H1 (cell line): Measurements from ENCODE around the gene PRKAA2. TPM values are rescaled to one million over a fixed set of nuclear protein-coding genes. Genes with fewer than 3 reads are reported as not detected.

Source experiments
- CBX5 ChIP-seq: fragments of 300-800, 300-1000 bp; sonication (generic); IDR thresholded peaks from 2 replicates; pipeline ENCODE4 v1.7.1; 2016; ENCODE audit warnings: antibody characterized with exemption, low read length, low read depth
- CHD7 ChIP-seq: fragments of 300-600 bp; sonication (generic); IDR thresholded peaks from 2 replicates; pipeline ENCODE4 v1.7.1; 2012; ENCODE audit warnings: low read length, moderate library complexity, mild to moderate bottlenecking, inconsistent platforms; ENCODE audit not compliant: insufficient replicate concordance
- EZH2 ChIP-seq: fragments of 200-600 bp; sonication (generic); IDR thresholded peaks from 2 replicates; pipeline ENCODE4 v1.7.1; 2012; ENCODE audit warnings: low read depth, mild to moderate bottlenecking, moderate library complexity, low read length, inconsistent platforms; ENCODE audit not compliant: severe bottlenecking
- FOSL1 ChIP-seq: IDR thresholded peaks from 2 replicates; pipeline ENCODE4 v1.6.1; 2011; ENCODE audit warnings: mild to moderate bottlenecking, low read depth, low read length, moderate library complexity; ENCODE audit not compliant: insufficient read depth
- MAFK ChIP-seq: IDR thresholded peaks from 2 replicates; pipeline ENCODE4 v1.6.1; 2012; ENCODE audit warnings: low read depth, mild to moderate bottlenecking, improper control_type of control experiment, low read length
- POLR2A ChIP-seq, 2 experiments: IDR thresholded peaks; 1 replicate in 1 of 2; 2 replicates in 1 of 2; pipeline ENCODE4 v1.6.1; 2011; ENCODE audit warnings: low read depth in 2 of 2, low read length in 2 of 2, mild to moderate bottlenecking in 2 of 2; ENCODE audit errors: control extremely low read depth in 1 of 2
- ZNF274 ChIP-seq: IDR thresholded peaks from 2 replicates; pipeline ENCODE4 v1.7.0; 2012; ENCODE audit warnings: low read length, borderline replicate concordance; ENCODE audit errors: extremely low read depth
- polyA plus RNA-seq, 7 experiments: library from polyadenylated mRNA; depleted of rRNA in 3 of 7; stranded (reverse) in 5 of 7; unstranded in 2 of 7; fragments of >200 nt in 5 of 7; fragments of 200-250 nt in 2 of 7; gene quantifications; 1 replicate in 5 of 7; 2 replicates in 1 of 7; 4 replicates in 1 of 7; pipeline versions ENCODE4 v1.2.1 to v1.2.3, GENCODE V29; 2011 to 2013; ENCODE audit warnings: missing spikeins in 2 of 7, mixed read lengths in 2 of 7
- total RNA-seq: library from RNA; stranded (reverse); fragmentation: NEBNext Ultra II Directional; extraction: Animal tissue kit (Norgen Biotek cat#: 25700); gene quantifications from 2 replicates; pipeline ENCODE4 v1.2.1, GENCODE V29; 2021

The PRKAA2 gene
- total and polyA plus RNA-seq, 2 of the 8 experiments (the other 6 are each of a cell fraction or from before 2014, with no cell fraction given), result 2.6 to 6.4 TPM

- TF ChIP-seq CHD7 (no peak), POLR2A (IDR thresholded peaks at IDR 0.05; ENCODE audit: control extremely low read depth in 1 of 2, low read depth in 2 of 2, low read length in 2 of 2) (no peak), FOSL1 (no peak), MAFK (no peak), ZNF274 (no peak), EZH2 (no peak), CBX5 (no peak)
Observed at GRCh38 chr1:56726706-56727105, 81.6 kb downstream of the PRKAA2 start (continued).
